NCI-H1417 (cell line): ENCODE results near the gene CARS1.

Source experiments
- DNase-seq, 3 experiments: peaks; one replicate each; lab custom pipeline; 2025; lab: John Stamatoyannopoulos, UW

CARS1 gene

DNA sequence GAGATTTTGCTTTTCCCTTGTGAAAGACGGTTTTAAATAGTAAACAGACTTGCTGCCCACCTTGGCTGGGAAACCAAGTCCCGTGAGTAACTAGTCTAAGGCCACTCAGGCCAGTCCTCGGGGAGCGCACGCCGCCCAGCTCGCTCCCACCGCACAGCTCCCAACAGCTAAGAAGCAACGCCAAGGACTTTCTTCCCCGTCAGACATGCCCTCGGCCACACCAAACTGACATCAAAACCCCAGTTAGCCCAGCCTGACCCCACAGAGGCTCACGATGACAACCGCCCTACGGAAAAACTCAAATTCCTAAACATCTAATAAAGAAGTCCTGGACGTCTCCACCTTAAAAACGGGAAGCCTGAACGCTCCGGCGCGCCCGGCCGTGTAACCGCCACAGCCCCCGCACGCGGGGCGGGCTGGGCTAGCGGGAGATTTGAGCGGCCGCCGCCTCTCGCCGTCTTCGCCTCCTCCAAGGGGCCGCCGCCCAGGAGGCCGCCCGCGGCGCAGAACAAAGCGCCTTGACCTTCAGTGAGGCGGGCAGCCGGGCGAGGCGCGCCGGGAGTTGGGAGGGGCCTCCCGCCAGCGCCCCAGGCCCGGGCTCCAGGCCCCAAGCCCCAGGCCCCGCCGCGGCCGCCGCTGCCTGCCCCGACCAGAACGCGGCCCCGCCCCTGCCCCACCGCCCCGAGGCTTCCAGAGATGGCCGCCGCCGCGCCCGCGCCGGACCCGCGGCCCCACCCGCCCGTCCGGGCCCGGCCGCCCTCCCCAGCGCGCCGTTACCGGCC lies 65.6 kb downstream of the CARS1 start:
- DNase-seq: peak; percentile 80 to 85 (median 81)

DNA sequence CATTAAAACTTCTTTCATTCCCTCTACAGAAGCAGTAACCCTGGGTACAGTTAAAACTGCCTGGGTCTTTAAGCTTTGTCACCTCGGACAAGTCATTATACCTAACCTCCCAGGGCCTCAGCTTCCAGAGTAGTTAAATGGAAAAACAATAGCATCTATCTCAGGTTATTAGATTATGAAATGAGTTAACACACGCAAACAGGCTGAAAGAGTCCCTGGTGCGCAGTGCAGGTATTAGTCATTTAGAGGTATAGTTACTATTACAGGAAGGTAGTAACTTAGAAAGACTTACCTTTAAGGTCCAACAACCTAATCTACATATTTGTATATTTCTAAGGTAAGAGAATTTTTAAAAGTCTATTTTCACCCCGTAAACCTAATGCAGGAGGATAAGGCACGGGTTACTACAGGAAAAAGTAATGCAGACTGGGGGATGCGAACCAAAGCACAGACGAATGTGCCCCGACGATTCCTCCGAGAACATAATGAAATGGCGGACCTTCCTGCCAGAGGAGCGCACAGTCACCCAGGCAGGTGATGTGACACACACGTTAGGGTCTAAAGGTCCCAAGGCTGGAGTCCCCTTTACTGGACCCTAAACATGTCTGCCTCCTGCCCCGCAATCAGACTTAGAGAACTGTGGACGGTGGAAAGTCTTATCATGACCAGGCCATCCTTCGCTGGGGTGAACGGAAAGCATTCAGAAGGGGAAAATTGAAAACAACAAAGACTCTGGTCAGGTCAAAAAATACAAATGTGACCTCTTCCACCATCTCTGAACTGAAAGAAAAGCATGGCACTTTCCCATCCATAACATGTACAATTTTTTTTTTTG lies 66.4 kb downstream of the CARS1 start:
- peak in 2 of 3 experiments; percentile 43 to 58 for DNase-seq

DNA sequence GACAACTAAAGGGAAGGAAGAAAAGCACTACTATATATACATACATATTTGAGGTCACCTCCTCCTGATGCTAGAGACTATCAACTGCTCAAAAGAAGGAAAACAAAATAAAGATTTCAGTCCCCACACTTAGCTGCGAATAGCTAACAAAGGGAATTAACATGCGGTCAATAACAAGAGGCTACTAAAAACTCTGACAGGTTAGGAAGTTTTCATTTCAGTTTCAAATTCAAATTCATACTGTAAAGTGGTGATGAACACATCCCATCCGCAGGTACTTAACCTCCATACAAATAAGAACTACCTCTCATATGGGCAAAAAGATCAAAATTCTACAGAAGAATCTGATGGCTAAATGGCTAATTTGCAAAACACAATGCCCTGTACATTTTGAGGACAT lies 67.7 kb downstream of the CARS1 start:
- no peak for DNase-seq

DNA sequence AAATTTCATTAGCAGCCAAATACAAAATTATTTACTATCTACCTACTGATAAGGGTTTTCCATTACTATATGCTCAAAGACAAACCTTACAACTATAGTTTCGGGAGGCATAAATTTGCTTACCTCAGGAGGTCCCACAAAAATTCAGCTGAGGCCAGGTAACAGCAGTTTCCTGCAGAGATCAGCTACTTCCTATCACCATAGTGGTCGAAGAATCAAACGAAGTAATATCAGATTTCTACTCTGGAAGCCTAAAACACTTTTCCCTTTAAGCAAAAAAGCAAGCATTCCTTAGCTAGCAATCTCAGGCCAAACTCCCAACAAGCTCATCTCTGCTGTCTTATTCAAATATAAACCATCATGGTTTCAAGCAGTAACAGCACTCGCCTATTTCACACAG lies 68.2 kb downstream of the CARS1 start:
- DNase-seq: no peak

DNA sequence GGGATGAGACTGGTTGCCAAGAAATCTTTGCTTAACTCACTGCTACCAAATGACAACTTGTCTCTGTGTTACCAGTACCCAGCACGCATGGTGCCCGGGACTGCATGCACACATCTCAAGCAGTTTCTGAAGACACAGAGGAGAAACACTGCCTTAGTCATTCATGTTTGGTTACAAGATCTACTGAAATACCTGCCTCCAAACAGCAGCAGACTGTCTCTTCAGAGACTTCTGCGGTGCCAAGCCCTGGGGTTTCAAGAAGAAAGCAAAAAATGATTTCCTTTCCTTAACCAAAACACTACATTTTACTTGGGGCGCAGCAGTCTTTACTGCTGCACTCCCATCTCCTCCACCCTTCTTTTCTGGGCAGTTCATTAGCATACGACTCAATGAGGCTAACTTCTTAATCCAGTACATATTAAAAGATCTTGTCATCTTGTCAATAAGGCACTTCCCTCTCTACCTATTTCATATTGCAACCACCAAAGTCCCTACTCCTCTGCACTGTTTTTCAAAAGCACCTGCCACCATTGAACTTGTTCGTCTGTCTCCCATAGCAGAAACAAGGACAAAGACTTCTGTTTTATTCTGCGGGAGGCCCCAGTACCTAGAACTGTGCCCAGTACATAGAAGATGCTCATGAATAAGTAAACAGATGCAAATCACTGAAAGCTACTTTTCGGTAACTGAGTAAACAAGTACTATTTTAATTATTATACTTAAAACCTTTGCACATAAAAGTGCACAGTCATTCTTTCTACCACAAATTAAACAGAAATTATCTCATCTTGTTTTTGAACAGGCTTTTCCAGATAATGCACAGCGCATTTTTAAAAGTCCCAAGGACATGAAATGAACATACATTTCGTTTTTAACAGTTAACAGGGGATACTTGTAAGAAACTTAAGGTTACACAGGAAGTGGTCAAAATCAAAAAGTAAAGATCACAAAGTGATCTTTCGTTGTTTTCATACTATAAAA lies 69.1 kb downstream of the CARS1 start:
- no peak for DNase-seq

DNA sequence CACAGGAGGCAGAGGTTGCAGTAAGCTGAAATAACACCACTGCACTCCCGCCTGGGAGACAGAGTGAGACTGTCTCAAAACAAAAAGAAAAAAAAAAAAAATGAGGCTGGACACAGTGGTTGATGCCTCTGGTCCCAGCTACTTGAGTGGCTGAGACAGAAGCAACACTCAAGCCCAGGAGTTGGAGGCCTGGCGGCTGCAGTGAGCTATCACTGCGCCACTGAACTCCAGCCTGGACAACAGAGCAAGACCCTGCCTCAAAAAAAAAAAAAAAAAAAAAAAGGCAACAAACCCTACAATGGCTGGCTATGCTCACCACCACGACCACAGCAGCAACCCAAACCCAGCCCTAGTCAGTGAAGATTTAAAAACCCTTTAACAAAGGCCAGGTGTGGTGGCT lies 73.3 kb downstream of the CARS1 start:
- no peak for DNase-seq

DNA sequence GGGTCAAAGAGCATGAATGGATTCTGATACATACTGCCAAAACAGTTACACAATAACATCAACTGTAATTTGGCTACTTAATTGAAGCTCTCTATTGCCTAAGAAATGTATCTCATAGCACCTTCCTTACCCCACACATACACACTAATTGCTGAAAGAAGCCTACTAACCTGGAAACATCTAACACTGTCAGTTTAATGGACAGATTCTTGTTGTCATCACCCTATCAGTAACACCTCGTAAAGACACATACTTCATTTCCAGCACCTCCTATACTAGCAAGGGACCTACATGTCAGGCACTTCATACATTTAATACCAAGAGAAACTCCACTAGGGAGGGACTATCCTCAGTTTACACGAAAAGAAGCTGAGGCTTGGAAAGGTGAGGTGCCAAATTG lies 75.0 kb downstream of the CARS1 start:
- DNase-seq: no peak

DNA sequence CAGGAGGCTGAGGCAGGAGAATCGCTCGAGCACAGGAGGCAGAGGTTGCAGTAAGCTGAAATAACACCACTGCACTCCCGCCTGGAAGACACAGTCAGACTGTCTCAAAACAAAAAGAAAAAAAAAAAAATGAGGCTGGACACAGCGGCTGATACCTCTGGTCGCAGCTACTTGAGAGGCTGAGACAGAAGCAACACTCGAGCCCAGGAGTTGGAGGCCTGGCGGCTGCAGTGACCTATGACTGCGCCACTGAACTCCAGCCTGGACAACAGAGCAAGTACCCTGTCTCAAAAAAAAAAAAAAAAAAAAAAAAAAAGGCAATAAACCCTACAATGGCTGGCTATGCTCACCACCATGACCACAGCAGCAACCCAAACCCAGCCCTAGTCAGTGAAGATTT lies 76.1 kb downstream of the CARS1 start:
- no peak for DNase-seq

DNA sequence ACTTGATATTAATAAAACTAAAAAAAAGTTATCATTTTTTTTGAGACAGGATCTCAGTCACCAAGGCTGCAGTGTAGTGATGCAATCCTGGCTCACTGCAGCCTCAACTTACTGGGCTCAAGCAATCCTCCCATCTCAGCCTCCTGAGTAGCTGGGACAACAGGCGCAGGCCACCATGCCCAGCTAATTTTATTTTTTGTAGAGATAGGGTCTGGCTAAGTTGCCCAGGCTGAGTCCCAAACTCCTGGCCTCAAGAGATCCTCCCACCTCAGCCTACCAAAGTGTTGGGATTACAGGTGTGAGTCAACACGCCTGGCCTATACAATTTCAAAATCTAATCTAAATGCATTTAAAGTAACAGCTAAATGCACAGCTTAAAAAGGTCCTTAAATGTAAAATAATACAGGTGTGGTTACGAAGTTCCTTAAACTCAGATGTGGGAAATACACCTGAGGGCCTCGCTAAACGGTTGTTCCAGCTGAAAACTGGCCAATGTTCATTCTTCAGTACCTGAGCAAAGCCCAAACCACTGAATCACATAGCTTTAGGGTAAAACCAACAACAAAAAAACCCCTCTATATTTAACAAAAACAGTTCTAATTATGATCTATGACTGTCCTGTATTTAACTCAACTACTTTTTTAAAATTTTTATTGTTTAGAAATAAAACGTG lies 76.9 kb downstream of the CARS1 start:
- DNase-seq: no peak

DNA sequence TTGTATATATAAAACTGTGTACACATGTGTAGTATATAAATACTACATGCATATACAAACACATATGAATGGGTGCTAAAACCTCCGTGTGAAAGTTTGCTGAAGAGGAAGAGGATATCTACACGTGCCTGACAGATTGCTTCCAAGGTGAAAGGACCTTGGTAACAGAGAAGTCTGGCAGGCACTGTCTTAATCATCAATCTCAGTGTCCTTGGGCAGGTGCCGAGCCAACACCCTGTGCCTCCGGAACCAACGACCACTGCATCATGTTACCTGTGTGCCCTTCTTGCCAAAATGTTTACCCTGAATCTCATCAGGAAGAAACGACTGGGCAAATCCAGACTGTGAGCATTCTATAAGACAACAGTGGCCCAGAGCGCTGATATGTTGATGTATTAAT lies 80.1 kb downstream of the CARS1 start:
- DNase-seq: no peak

DNA sequence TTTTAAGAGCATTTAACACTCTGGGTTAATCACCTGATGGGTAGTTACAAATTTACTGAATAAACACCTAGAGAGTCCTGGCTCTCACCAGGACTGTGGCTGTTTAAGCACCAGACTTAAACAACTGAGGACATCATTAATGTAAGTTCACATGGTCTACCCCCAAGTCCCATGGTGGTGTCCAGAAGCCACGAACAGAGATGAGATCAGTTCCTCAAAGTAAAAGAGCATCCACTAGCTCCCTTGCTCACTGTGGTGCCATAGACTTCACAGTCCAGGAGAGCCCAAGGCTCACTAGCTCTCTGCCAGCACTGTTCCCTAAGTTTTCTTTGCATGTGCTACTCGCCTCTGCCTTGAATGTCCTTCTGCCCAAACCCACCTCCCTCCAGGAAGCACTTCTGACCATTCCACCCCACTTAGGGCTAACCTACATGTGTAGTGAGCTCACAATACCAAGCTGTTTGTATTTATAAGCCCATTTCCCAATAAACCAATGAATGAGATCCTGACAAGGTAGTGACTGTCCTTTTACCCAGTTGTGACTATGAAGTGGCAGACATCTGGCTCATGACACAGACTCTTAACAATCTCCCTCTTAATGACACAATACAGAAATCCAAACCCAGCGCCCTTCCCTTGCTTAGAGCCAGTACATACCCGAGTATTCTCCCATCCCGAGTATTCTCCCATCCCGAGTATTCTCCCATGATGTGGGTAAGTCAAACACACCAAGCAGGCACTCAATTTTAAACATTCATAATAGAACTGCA lies 80.7 kb downstream of the CARS1 start:
- no peak for DNase-seq

DNA sequence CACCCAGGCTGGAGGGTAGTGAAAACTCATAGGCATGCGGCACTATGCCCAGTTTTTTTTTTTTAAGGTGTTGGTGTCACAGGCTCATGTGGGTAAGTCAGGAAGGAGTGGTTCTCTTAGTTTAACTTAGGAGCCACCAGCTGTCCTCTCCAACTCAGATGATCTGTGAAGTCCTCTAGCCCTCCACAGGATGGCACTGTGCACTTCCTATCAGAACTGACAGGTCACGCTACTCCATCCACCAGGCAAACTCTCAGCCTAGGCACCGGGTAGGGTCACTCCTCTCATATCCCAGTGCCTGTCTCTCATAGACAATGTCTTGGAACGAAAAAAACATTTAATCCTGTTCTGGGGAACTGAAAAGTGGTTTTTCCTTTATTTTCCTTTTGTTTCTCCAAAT lies 81.6 kb downstream of the CARS1 start:
- DNase-seq: peak in 1 of 3 experiments; percentile 45

DNA sequence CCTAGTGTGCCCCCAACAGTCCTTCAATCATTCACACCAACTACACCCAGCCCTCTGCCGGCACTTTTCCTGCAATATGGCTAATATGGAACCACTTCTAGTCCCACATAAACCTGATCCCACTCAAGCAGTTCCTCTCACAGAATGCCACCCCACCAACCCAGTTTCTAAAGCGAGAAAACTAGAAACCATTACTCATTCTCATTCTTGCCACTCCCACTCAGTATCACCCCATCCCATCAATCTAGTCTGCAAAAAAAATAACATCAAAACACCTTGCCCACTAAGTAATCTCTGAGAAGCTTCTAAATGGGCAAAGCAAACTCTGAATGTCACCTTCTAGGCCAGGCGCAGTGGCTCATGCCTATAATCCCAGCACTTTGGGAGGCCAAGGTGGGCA lies 83.0 kb downstream of the CARS1 start:
- DNase-seq: no peak

DNA sequence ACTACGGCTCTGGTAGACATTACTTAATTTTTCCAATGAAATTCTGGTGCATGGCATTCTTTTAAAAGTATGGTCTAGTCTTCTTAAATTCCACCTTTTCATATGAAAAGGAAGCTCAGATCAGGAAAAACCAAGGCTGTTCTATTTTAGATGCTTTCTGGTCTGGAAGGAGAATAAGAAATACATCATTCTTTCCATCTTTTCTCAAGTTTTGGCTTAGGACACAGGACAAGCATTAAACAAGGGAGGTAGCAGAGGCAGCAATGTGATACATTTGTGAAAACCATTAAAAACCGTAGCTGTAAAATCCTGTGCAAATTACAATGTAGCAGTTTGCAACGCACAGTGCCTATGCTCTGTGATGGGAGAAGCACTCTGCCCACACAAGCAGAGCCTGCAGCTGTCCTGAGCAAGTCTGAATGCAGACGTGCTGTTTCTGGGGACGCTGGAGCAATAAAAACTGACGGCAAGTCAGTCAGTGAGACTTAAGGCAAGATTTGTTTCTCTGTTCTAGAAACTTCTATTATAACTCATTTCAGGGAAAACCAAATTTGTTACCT lies 88.8 kb downstream of the CARS1 start:
- DNase-seq: no peak

DNA sequence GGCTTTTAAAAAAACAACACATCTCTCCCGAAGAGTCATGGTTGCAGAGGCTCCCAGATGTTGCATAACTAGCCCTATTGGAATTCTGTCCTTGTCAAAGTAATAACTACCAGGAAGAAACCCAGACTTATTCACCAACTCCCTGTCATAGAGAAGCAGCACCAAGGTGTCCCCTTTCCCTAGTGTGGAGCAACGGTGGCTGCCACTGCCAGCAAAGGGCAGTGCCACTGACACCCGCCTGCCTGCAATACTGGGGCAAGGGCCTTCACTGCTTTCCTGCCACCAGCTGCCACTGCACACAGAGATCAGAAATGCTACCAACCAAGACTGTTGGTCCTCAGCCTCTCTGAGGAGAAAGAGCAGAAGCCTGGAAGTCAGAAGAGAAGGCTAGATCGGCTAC lies 92.4 kb downstream of the CARS1 start:
- DNase-seq: no peak

DNA sequence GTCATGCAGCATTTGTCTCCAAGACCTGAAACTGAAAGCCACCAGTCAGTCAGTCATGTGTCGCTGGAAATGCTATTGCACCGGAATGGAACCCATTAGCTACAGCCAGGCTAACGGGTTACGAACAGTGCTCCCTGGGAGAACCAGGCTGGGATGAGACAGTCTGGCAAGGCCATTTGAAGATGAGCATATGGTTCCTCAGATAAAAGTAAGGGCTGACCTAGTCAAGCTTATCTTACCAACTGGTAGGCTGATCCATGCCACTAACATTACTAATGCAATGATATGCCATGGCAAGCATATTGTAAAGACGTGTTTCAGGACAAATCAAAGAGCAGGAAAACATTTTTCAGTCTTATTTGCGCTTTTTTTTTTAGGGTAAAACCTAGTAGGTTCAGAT lies 93.5 kb downstream of the CARS1 start:
- no peak for DNase-seq

DNA sequence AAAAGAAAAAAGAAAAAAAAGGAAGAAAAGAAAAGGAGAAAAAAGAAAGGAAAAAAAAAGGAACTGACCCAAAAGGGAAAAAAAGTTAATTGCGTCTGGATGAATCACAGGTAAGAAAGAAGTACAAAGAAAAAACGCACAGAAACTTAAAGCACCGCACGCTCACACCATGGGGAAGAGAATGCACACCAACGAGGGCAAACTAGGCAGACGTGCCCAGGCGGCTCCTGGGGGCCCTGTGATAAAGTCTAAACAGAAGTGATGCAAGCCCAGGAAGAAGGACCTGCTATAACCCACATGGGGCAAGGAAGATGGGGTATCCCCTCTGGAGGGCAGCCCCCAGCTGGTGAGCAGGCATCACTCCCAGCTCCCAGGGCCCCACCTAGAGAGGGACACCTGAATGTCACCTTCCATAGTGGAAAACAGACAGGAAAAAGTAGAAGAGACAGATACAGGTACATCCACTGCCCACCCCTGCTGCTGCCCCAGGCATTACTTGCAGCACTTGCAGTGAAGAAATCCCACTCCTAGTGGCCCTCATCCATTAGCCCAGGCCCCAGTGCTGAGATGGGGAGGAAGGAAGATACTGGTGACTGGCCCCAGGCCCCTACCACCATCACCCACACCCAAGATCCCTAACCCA lies 94.0 kb downstream of the CARS1 start:
- no peak for DNase-seq

DNA sequence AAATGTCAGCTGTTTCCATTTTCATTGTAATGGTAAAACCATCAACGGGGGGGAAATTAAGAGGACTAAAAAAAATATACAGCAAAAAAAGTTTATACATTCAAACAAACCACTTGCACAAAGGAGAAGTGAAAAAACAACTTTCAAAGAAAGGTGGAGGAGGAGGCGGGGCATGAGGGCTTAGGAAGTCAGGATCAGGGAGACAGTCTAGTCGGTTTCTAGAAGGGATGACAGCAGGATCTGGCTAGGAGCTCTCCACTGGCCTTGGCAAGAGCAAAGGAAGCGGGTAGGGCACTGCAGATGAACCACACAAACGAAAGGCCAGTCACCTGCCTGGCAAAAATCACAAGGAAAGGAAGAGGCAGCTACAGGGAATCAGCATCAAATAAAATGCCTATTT lies 96.1 kb downstream of the CARS1 start:
- no peak for DNase-seq

DNA sequence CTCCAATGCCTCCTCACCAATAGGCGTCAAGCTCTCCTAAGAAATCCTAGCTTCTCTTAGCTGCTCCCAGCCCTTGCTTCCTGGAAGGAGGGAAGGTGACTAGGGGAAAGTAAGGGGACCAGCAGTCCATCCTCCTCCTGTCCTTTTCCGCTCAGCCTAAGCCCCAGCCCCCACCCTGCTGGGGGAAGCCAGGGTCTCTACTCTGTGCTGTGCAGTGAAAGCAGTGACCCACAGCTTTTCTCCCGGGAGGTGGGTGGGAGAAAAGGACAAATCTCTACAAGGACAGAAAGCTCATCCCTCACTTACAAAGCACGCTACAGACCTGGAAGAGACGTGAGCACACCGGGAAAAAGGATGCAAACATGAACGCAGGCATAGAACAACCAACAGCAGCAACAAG lies 97.1 kb downstream of the CARS1 start:
- DNase-seq: no peak

DNA sequence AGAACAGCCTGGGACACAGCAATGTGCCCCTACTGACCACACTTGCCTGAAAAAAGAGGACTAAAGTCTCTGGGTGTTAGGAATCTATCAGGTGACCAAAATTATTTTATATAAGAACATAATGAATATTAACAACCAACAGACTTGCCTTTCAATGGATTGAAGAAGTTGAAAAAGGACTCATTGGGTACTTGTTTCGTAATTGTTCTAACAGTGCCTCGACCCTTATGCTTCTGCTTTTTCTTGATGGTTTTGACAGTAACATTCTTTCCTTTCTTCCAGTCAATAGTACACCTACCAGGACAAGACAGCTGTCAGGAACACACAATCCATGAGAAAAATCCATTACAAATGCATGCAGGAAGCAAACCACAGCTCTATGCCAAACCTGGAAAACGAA lies 99.0 kb downstream of the CARS1 start:
- DNase-seq: no peak
